ENCODE results near the gene ONECUT1. TPM values are rescaled to one million over a fixed set of nuclear protein-coding genes. Genes with fewer than 3 reads are reported as not detected.

Gene ONECUT1
- total and polyA plus RNA-seq, 2 donors (not counting 3 experiments of a cell fraction or from before 2014, with no cell fraction given): not detected

DNA sequence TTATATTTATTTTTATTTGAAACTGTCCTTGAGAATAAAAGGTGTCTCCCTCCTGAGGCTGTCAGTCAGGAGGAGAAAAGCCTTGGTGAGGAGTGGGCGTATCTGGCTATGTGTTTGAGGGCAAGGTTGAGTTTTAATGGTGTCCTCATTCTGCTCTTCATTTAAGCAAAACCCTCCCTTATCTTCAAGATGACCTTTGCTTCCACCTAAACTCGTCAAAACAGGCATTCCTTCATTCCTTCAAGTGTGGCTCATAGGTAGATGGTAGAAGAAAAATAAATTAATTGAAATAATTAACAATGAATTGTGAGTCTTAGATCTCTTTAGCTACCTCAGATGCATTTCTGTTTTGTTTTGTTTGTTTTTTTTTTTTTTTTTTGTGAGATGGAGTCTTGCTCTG, 71.6 kb downstream of the ONECUT1 start:
- FAIRE-seq: no peak
- BruUV-seq (replicated peaks): no TSS peak
- Histone ChIP-seq H3K36me3 (ENCODE audit: control insufficient read depth in 2 of 2, extremely low read depth in 1 of 2, insufficient read depth in 2 of 2, low read length in 2 of 2) (no peaks in the 10 kb centered on the region), H3K4me1 (ENCODE audit: control insufficient read depth, extremely low read depth, insufficient read depth, low read length) (peaks cover 3% of the 10 kb centered on the region), H3K27me3 (ENCODE audit: control insufficient read depth in 2 of 2, insufficient read depth in 2 of 2, low read length in 2 of 2) (peaks cover 0 to 6% of the 10 kb centered on the region in 2 experiments), H3K9ac (replicated peaks; ENCODE audit: extremely low read depth, insufficient read depth, low read length) (no peak overlapping the region), H3K79me2 (ENCODE audit: control insufficient read depth, insufficient read depth, low read length) (no peaks in the 10 kb centered on the region), H3K9me1 (replicated peaks; ENCODE audit: control insufficient read depth, extremely low read depth, insufficient read depth, low read length) (no peaks in the 10 kb centered on the region), H4K20me1 (replicated peaks; ENCODE audit: control insufficient read depth, extremely low read depth, insufficient read depth, low read length) (no peaks in the 10 kb centered on the region), H3K4me2 (ENCODE audit: insufficient read depth, low read length) (no peak overlapping the region), H3K4me3 (replicated peaks in 1 of 3; ENCODE audit: insufficient read depth in 1 of 3, low read depth in 1 of 3, low read length in 3 of 3) (no peak overlapping the region), H2AFZ (ENCODE audit: low read depth, low read length) (no peak overlapping the region), H3K27ac (ENCODE audit: insufficient read depth, low read depth, low read length) (no peak overlapping the region), H3K9me3 (replicated peaks; ENCODE audit: control insufficient read depth, insufficient read depth, low read length) (no peaks in the 10 kb centered on the region)
- no peak for TF ChIP-seq FOS (IDR thresholded peaks at IDR 0.05; ENCODE audit: borderline replicate concordance, insufficient read depth, low read length)
- no peak for TF ChIP-seq JUN (IDR thresholded peaks at IDR 0.05; ENCODE audit: borderline replicate concordance, insufficient read depth, insufficient read length, low read depth)
- no peak for TF ChIP-seq GATA2 (IDR thresholded peaks at IDR 0.05; ENCODE audit: insufficient read depth, insufficient read length, low read depth, low read length)
- no peak for TF ChIP-seq POLR2A (IDR thresholded peaks at IDR 0.05; ENCODE audit: low read depth, low read length)
- no peak for TF ChIP-seq MYC (IDR thresholded peaks at IDR 0.05; ENCODE audit: low read depth, low read length)
- no peak for TF ChIP-seq POLR2AphosphoS5 (IDR thresholded peaks at IDR 0.05; ENCODE audit: insufficient read depth, low read depth, low read length)
- TF ChIP-seq, protein P1, sequence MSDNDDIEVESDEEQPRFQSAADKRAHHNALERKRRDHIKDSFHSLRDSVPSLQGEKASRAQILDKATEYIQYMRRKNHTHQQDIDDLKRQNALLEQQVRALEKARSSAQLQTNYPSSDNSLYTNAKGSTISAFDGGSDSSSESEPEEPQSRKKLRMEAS (IDR thresholded peaks at IDR 0.05; ENCODE audit: insufficient read depth, insufficient read length): no peak
- no peak for TF ChIP-seq EZH2 (IDR thresholded peaks at IDR 0.05; ENCODE audit: borderline replicate concordance, low read depth, low read length, severe bottlenecking)
- TF ChIP-seq, protein P2, sequence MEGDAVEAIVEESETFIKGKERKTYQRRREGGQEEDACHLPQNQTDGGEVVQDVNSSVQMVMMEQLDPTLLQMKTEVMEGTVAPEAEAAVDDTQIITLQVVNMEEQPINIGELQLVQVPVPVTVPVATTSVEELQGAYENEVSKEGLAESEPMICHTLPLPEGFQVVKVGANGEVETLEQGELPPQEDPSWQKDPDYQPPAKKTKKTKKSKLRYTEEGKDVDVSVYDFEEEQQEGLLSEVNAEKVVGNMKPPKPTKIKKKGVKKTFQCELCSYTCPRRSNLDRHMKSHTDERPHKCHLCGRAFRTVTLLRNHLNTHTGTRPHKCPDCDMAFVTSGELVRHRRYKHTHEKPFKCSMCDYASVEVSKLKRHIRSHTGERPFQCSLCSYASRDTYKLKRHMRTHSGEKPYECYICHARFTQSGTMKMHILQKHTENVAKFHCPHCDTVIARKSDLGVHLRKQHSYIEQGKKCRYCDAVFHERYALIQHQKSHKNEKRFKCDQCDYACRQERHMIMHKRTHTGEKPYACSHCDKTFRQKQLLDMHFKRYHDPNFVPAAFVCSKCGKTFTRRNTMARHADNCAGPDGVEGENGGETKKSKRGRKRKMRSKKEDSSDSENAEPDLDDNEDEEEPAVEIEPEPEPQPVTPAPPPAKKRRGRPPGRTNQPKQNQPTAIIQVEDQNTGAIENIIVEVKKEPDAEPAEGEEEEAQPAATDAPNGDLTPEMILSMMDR (IDR thresholded peaks at IDR 0.05; ENCODE audit: extremely low read depth in 1 of 2, insufficient read depth in 1 of 2, low read depth in 1 of 2, low read length in 2 of 2): no peak
- CTCF ChIA-PET: interaction anchor here (1.7 kb wide), 1 partner anchor 8 kb away, joined by 6 read pairs; no protein-coding TSS in a partner anchor
- no peak for DNase-seq (ENCODE audit: low read depth, low spot score)
- POLR2A ChIA-PET: no interaction called here
- dilution Hi-C loops (cut with MboI; ENCODE audit: extremely low pct_ligation_motif_present, low sequenced_read_pairs): no loop called here
- intact Hi-C loops (cut with micrococcal nuclease): no loop called here

Data from endothelial cell of umbilical vein (primary cell).